Hematopoietic multipotent progenitor cell (in vitro differentiated cells): Measurements from ENCODE around the gene PPP1R13L. TPM values are rescaled to one million over a fixed set of nuclear protein-coding genes. Genes with fewer than 3 reads are reported as not detected.

Source experiments
- DNase-seq, 3 donors: peaks; one replicate each; pipeline ENCODE4 v3.0.0-alpha.2; 2011 to 2015; ENCODE audit warnings: low read depth in 2 of 3, low spot score in 2 of 3
- total RNA-seq: library from RNA; depleted of rRNA; stranded (reverse); fragments of >200 nt; gene quantifications from one replicate; pipeline ENCODE4 v1.2.3, GENCODE V29; 2012

Gene PPP1R13L
- 2.7 TPM for total RNA-seq

GRCh38 chr19:45404557-45405434 is at the start of gene PPP1R13L:
Gene PPP1R13L, minus strand, starts transcription at chr19:45405069. Its CDS starts 6,751 bp downstream, at chr19:45398318.
- DNase-seq: peak in 1 of 3 donors; percentile 37

- DNase-seq: no peak
Observed at GRCh38 chr19:45451850-45452387, 47.0 kb upstream of the PPP1R13L start.

GRCh38 chr19:45451131-45451849 is 46.4 kb upstream of the PPP1R13L start:
- peak in 2 of 3 donors; percentile 71 for DNase-seq

GRCh38 chr19:45450012-45450333 is 45.1 kb upstream of the PPP1R13L start:
- DNase-seq: no peak

GRCh38 chr19:45448887-45449299 is 44.0 kb upstream of the PPP1R13L start:
- no peak for DNase-seq

- no peak for DNase-seq
Observed at GRCh38 chr19:45448425-45448756, 43.5 kb upstream of the PPP1R13L start.

GRCh38 chr19:45446944-45447343 is 42.1 kb upstream of the PPP1R13L start:
- no peak for DNase-seq

- DNase-seq: peak in 2 of 3 donors; percentile 66 to 76
Observed at GRCh38 chr19:45446295-45446694, 41.4 kb upstream of the PPP1R13L start.

- no peak for DNase-seq
Observed at GRCh38 chr19:45445139-45445538, 40.3 kb upstream of the PPP1R13L start.

- DNase-seq: peak in 2 of 3 donors; percentile 86 to 88
Observed at GRCh38 chr19:45444318-45445041, 39.6 kb upstream of the PPP1R13L start.

GRCh38 chr19:45443462-45444317 is 38.8 kb upstream of the PPP1R13L start:
- peak in 2 of 3 donors; percentile 33 to 63 for DNase-seq

- DNase-seq: peak in 2 of 3 donors; percentile 87 to 96
Observed at GRCh38 chr19:45442778-45443461, 38.1 kb upstream of the PPP1R13L start.

GRCh38 chr19:45442408-45442777 is 37.5 kb upstream of the PPP1R13L start:
- no peak for DNase-seq

GRCh38 chr19:45440873-45441654 is 36.2 kb upstream of the PPP1R13L start:
- no peak for DNase-seq

GRCh38 chr19:45440259-45440638 is 35.4 kb upstream of the PPP1R13L start:
- DNase-seq: no peak

GRCh38 chr19:45439569-45440258 is 34.8 kb upstream of the PPP1R13L start:
- DNase-seq: peak; percentile 83 to 87 (median 85)

- no peak for DNase-seq
Observed at GRCh38 chr19:45439190-45439568, 34.3 kb upstream of the PPP1R13L start.

- no peak for DNase-seq
Observed at GRCh38 chr19:45437328-45437727, 32.5 kb upstream of the PPP1R13L start.
